Measurements from ENCODE around the gene ADAM12.

Gene ADAM12

DNA sequence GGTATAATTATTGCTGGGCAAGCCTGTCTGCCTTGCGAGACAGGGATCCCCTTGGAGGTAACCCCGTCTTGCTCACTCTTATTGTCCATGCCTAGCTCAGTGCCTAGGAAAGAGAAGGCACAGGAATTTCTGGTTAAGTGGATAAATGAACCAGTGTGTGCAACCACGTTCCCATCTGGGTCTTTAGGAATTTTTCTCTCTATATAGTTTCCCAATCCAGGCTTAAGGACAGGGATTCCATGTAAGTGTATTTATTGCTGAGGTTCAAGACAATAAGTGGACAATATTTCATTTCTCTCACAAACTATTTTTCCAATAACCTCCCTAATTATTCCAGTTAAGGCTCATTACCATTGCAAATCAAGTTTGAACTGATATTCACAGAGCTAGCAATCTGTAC, 8.9 kb upstream of the ADAM12 start:
- Histone ChIP-seq H3K36me3 (ENCODE audit: control insufficient read depth in 2 of 2, insufficient read depth in 1 of 2, low read length in 2 of 2) (no peaks in the 10 kb centered on the region), H3K4me1 (ENCODE audit: control insufficient read depth, insufficient read depth, low read length) (peaks cover 5% of the 10 kb centered on the region; the same call in 1 of the 2 replicates), H3K27ac (ENCODE audit: extremely low read depth, low read depth, low read length) (no peak overlapping the region), H3K9me3 (ENCODE audit: control insufficient read depth, insufficient read depth, low read depth, low read length) (no peaks in the 10 kb centered on the region), H3K4me3 (ENCODE audit: low read depth, low read length) (no peak overlapping the region)
- POLR2A ChIA-PET: no interaction called here
- CTCF ChIA-PET: no interaction called here
- no peak for TF ChIP-seq ZNF548 (tag by site-specific recombination; IDR thresholded peaks at IDR 0.05)
- TF ChIP-seq ZNF280C (tag by site-specific recombination; IDR thresholded peaks at IDR 0.05): no peak
- no peak for TF ChIP-seq ZNF174 (tag by site-specific recombination; IDR thresholded peaks at IDR 0.05)
- no peak for TF ChIP-seq ZNF426 (tag by site-specific recombination; IDR thresholded peaks at IDR 0.05)
- TF ChIP-seq OSR2 (tag by site-specific recombination; IDR thresholded peaks at IDR 0.05): no peak
- no peak for TF ChIP-seq KLF9 (tag by site-specific recombination; IDR thresholded peaks at IDR 0.05; ENCODE audit: low read depth)
- TF ChIP-seq YY1 (tag by site-specific recombination; IDR thresholded peaks at IDR 0.05): no peak
- TF ChIP-seq ZNF513 (tag by site-specific recombination; IDR thresholded peaks at IDR 0.05): no peak
- no peak for TF ChIP-seq REST (tag by site-specific recombination; IDR thresholded peaks at IDR 0.05)
- TF ChIP-seq SCRT2 (tag by site-specific recombination; IDR thresholded peaks at IDR 0.05): no peak
- TF ChIP-seq AEBP2 (tag by site-specific recombination; IDR thresholded peaks at IDR 0.05; ENCODE audit: borderline replicate concordance): no peak
- no peak for TF ChIP-seq BCL11B (tag by site-specific recombination; IDR thresholded peaks at IDR 0.05; ENCODE audit: low read depth)
- TF ChIP-seq, protein P1, sequence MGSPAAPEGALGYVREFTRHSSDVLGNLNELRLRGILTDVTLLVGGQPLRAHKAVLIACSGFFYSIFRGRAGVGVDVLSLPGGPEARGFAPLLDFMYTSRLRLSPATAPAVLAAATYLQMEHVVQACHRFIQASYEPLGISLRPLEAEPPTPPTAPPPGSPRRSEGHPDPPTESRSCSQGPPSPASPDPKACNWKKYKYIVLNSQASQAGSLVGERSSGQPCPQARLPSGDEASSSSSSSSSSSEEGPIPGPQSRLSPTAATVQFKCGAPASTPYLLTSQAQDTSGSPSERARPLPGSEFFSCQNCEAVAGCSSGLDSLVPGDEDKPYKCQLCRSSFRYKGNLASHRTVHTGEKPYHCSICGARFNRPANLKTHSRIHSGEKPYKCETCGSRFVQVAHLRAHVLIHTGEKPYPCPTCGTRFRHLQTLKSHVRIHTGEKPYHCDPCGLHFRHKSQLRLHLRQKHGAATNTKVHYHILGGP (tag by site-specific recombination; IDR thresholded peaks at IDR 0.05): no peak
- TF ChIP-seq ZNF391 (tag by site-specific recombination; IDR thresholded peaks at IDR 0.05; ENCODE audit: borderline replicate concordance, low read depth): no peak
- no peak for TF ChIP-seq ZNF302 (tag by site-specific recombination; IDR thresholded peaks at IDR 0.05; ENCODE audit: low read depth)
- TF ChIP-seq ZNF239 (tag by site-specific recombination; IDR thresholded peaks at IDR 0.05): no peak
- no peak for TF ChIP-seq ZNF549 (tag by site-specific recombination; IDR thresholded peaks at IDR 0.05)
- TF ChIP-seq ZNF658 (tag by site-specific recombination; IDR thresholded peaks at IDR 0.05): no peak
